ENCODE data around the gene SEC63. TPM values are rescaled to one million over a fixed set of nuclear protein-coding genes. Genes with fewer than 3 reads are reported as not detected.

The SEC63 gene
- total RNA-seq, 4 donors from 2014 or later: 24.2 to 44.9 (median 37.2) TPM

DNA sequence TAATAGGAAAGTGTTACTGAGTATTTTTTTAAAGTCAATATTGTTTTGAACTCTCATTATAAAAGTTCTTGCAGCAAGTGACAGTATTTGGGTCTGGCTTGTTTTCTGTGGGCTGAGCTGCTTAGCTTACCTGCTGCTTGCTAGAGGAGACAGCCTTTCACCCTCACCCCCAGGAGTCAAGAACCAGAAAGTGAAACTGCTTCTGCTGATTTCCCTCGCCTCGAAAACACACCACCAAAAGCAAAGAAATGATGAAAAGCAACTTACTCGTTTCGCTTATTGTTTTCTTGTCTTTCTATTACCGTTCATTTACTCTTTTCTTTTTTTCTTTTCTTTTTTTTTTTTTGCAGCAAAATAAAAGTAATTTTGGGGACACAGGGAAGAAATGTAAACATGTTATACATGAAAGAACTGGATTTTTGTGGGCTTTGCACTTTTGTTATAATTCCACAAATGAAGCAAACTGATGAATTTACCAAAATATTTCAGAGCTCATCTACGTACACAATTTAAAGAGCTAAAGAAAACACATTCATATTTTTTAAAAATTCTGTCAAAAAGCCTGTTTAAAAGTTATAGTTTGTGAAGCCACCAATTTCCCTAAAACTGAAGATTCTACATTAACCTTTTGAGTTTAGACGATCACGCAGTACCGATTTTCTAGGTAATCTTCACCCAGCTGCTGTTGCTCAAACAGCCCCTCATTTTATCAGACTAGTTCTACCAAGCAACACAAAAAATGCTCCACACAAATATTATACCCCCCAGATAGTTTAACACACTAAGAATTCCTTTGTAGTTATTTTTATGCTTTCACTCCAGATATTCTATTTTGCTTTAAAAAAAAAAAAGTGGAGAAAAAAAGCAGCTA, 135.6 kb downstream of the SEC63 start:
- Histone ChIP-seq H3K27me3 (peaks cover 0 to 8% (median 0%) of the 10 kb centered on the region in 4 donors), H3K9me3 (no peaks in the 10 kb centered on the region), H3K4me1 (peaks cover 0 to 18% (median 14%) of the 10 kb centered on the region in 4 donors), H3K4me3 (no peak overlapping the region), H3K36me3 (no peaks in the 10 kb centered on the region), H3K27ac (replicated peaks in 1 of 4) (no peak overlapping the region)
- WGBS: 79% methylated on average over 9 of the region's 9 CpGs
- intact Hi-C loops (cut with DNase I): no loop called here
- peak; percentile 64 for DNase-seq (ENCODE audit: extremely low spot score)
- TF ChIP-seq POLR2AphosphoS5 (IDR thresholded peaks at IDR 0.05) (no peak), EP300 (IDR thresholded peaks at IDR 0.05) (no peak), POLR2A (IDR thresholded peaks at IDR 0.05; ENCODE audit: low read depth) (no peak)
- TF ChIP-seq, protein P1, sequence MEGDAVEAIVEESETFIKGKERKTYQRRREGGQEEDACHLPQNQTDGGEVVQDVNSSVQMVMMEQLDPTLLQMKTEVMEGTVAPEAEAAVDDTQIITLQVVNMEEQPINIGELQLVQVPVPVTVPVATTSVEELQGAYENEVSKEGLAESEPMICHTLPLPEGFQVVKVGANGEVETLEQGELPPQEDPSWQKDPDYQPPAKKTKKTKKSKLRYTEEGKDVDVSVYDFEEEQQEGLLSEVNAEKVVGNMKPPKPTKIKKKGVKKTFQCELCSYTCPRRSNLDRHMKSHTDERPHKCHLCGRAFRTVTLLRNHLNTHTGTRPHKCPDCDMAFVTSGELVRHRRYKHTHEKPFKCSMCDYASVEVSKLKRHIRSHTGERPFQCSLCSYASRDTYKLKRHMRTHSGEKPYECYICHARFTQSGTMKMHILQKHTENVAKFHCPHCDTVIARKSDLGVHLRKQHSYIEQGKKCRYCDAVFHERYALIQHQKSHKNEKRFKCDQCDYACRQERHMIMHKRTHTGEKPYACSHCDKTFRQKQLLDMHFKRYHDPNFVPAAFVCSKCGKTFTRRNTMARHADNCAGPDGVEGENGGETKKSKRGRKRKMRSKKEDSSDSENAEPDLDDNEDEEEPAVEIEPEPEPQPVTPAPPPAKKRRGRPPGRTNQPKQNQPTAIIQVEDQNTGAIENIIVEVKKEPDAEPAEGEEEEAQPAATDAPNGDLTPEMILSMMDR (IDR thresholded peaks at IDR 0.05): no peak

DNA sequence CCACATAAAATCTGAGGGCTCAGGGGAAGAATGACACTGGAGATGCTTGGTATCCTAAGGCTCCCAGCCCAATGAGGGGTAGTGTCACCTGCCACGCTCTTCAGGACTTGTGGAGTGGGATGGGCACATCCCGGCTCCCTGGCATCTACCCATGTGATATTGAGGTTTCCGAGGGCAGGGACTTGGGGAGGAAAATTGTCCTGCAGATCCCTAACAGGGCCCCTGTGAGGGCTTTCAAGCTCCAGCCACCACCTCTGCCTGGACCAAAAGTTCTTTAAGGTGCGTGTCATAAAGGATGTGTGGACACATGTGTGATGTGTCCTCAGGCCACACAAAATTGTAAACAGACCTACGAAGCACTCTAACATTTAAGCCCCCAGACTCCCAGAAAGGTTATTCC, 136.4 kb downstream of the SEC63 start:
- WGBS: 87% methylated on average over 5 of the region's 5 CpGs
- Histone ChIP-seq H3K36me3 (no peaks in the 10 kb centered on the region), H3K27ac (replicated peaks in 1 of 4) (no peak overlapping the region), H3K4me1 (peaks cover 0 to 18% (median 14%) of the 10 kb centered on the region in 4 donors), H3K4me3 (no peak overlapping the region), H3K27me3 (peaks cover 0 to 8% (median 0%) of the 10 kb centered on the region in 4 donors), H3K9me3 (no peaks in the 10 kb centered on the region)
- TF ChIP-seq, protein P1 (IDR thresholded peaks at IDR 0.05): no peak
- TF ChIP-seq POLR2A (IDR thresholded peaks at IDR 0.05; ENCODE audit: low read depth) (no peak), EP300 (IDR thresholded peaks at IDR 0.05) (no peak), POLR2AphosphoS5 (IDR thresholded peaks at IDR 0.05) (no peak)
- DNase-seq (ENCODE audit: extremely low spot score): peak; percentile 91
- intact Hi-C loops (cut with DNase I): no loop called here

DNA sequence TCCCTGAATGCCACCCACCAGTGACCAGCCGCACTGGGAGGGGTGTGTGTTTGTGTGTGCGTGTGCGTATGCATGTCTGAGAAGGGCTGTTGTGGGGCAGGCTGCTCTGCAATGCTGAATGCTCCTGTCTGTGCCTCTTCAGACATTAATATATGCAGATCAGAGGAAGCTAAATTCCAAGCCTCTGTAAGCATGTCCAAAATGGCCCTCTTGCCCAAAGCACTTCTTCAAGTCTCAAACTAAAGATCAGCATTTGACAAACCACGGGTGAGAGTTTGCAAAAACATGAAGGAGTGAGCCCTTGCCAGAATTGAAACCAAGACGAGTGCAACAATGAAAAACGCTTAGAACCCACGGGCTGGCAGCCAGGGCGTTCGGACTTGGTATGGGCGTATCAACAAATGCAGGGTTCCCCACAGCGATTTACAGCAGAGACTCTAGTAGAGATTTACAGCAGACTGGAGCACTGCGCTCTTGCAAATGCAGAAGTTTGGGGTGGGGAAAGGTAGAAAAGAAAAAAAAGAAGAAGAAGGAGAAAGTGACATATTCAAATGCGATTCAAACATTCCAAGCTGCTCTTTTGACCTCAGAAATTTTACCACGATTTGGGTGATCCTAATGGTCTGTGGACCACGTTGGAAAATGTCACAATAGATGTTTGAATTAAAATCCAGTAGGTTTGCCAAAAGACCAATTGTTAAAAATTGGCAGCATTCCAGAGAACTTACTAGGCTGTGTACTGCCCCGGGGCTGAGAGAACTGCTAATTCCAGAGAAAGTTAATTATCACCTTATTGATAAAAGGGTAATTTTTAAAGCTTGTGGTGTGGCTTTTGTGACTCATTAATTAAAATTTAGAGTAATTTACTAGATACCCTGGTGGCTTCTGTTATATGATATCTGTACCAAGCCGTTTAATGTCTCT, 137.4 kb downstream of the SEC63 start:
- no peak overlapping the region for H3K27ac ChIP-seq (replicated peaks in 1 of 4)
- peaks cover 0 to 18% (median 14%) of the 10 kb centered on the region in 4 donors for H3K4me1 ChIP-seq
- DNase-seq (ENCODE audit: extremely low spot score): peak; percentile 89
- no peaks in the 10 kb centered on the region for H3K36me3 ChIP-seq
- peak overlapping the region; percentile 6 to 31 (median 17) for H3K4me3 ChIP-seq
- intact Hi-C loops (cut with DNase I): no loop called here
- H3K9me3 ChIP-seq: no peaks in the 10 kb centered on the region
- H3K27me3 ChIP-seq: peaks cover 0 to 8% (median 0%) of the 10 kb centered on the region in 4 donors
- TF ChIP-seq POLR2A (IDR thresholded peaks at IDR 0.05; ENCODE audit: low read depth) (no peak), POLR2AphosphoS5 (IDR thresholded peaks at IDR 0.05) (no peak), EP300 (IDR thresholded peaks at IDR 0.05) (no peak)
- TF ChIP-seq, protein P1 (IDR thresholded peaks at IDR 0.05): no peak
- 35% methylated on average over 17 of the region's 17 CpGs for WGBS

DNA sequence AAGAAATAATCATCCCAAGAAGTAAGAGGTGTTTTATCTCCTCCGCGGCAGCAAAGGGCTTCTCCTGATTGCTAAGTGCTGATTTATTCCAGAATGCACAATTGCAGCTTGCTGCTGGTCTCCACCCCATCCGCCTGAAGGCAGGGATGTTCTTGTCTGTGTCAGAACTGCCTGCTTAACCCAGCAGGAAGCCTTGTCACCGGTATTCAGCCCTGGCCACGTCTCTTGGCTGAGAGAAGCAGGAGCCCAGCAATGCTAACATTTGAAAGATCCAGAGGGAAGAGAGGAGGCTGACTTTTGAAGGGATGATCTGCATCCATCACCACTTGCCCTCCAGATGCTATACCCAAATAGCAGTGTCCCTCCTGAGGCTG, 138.1 kb downstream of the SEC63 start:
- Histone ChIP-seq H3K4me1 (peaks cover 0 to 18% (median 14%) of the 10 kb centered on the region in 4 donors), H3K27ac (replicated peaks in 1 of 4) (no peak overlapping the region), H3K4me3 (no peak overlapping the region), H3K9me3 (no peaks in the 10 kb centered on the region), H3K36me3 (no peaks in the 10 kb centered on the region), H3K27me3 (peaks cover 0 to 6% (median 0%) of the 10 kb centered on the region in 4 donors)
- intact Hi-C loops (cut with DNase I): no loop called here
- WGBS: 51% methylated on average over 5 of the region's 5 CpGs
- peak; percentile 72 for DNase-seq (ENCODE audit: extremely low spot score)
- TF ChIP-seq EP300 (IDR thresholded peaks at IDR 0.05) (no peak), POLR2A (IDR thresholded peaks at IDR 0.05; ENCODE audit: low read depth) (no peak), POLR2AphosphoS5 (IDR thresholded peaks at IDR 0.05) (no peak)
- TF ChIP-seq, protein P1 (IDR thresholded peaks at IDR 0.05): no peak

Measured in esophagus muscularis mucosa (tissue), 4 donors.